HCT116 (cell line): ENCODE measurements around the gene FSTL4. TPM values are rescaled to one million over a fixed set of nuclear protein-coding genes. Genes with fewer than 3 reads are reported as not detected.

ENCODE experiments used
- ATAC-seq: fragments of 200-7000 bp; cut with Tn5 transposase; 2 replicates; pipeline ENCODE4 v1.9.1; 2020; ENCODE audit warnings: mild to moderate bottlenecking, moderate library complexity
- BruUV-seq: library from RNA; stranded (reverse); fragments of 400-500 nt; replicated peaks from 2 replicates; lab custom pipeline; 2021; lab: Mats Ljungman, UMichigan
- CTCF ChIA-PET: fragments of 300-600 bp; sonication (Branson Sonifier 250); formaldehyde crosslinking; loops from one replicate; lab custom pipeline; 2021; ENCODE audit warnings: antibody characterized with exemption; lab: Charles Lee
- POLR2A ChIA-PET: fragments of 300-600, 350-600 bp; sonication (Branson Sonifier 250); formaldehyde crosslinking; loops from one replicate; lab custom pipeline; 2021; ENCODE audit warnings: antibody characterized with exemption; lab: Charles Lee
- RAD21 ChIA-PET, 2 experiments: fragments of 300-600 bp; sonication (Branson Sonifier 250); formaldehyde crosslinking; loops; one replicate each; lab custom pipeline; 2023; ENCODE audit warnings: low total read pairs in 2 of 2; ENCODE audit not compliant: uncharacterized antibody in 2 of 2, unreplicated experiment in 2 of 2, low non-redundant PET in 1 of 2; lab: Charles Lee
- DNase-seq: peaks from one replicate; pipeline ENCODE4 v3.0.0-alpha.2; 2010; ENCODE audit warnings: low read depth, low spot score
- H2AFZ ChIP-seq: fragments of 200-600 bp; shearing (Covaris generic), sonication (generic); 2 replicates; pipeline ENCODE4 v1.6.1; 2017; ENCODE audit warnings: low read depth, mixed run types, mixed read lengths, antibody characterized with exemption, low read length; ENCODE audit not compliant: poor library complexity, severe bottlenecking
- H3K27ac ChIP-seq: 2 replicates; pipeline ENCODE4 v1.5.1; 2012; ENCODE audit warnings: low read depth, low read length
- H3K27me3 ChIP-seq: fragments of 200-600 bp; sonication (generic); 2 replicates; pipeline ENCODE4 v1.6.1; 2016; ENCODE audit warnings: mixed run types, low read length, mixed read lengths; ENCODE audit not compliant: insufficient read depth
- H3K36me3 ChIP-seq, 2 experiments: fragments of 200-500 bp in 1 of 2; fragments of 200-600 bp in 1 of 2; sonication (Bioruptor generic) in 1 of 2; sonication (generic) in 1 of 2; 2 replicates each; pipeline versions ENCODE4 v1.5.1 to v1.6.1; 2014 to 2016; ENCODE audit warnings: low read length in 2 of 2, inconsistent platforms in 1 of 2, mixed read lengths in 1 of 2, mixed run types in 1 of 2; ENCODE audit not compliant: insufficient read depth in 2 of 2, control insufficient read depth in 1 of 2
- H3K4me1 ChIP-seq, 2 experiments: fragments of 200-600 bp in 1 of 2; sonication (generic) in 1 of 2; 2 replicates each; pipeline versions ENCODE4 v1.5.1 to v1.6.1; 2012 to 2017; ENCODE audit warnings: low read length in 2 of 2, inconsistent platforms in 1 of 2, mild to moderate bottlenecking in 1 of 2, mixed read lengths in 1 of 2, mixed run types in 1 of 2, moderate library complexity in 1 of 2; ENCODE audit not compliant: insufficient read depth in 2 of 2, control insufficient read depth in 1 of 2
- H3K4me2 ChIP-seq: fragments of 200-600 bp; sonication (generic); 2 replicates; pipeline ENCODE4 v1.6.1; 2017; ENCODE audit warnings: mixed run types, low read length, mixed read lengths
- H3K4me3 ChIP-seq, 2 experiments: fragments of 200-600 bp in 1 of 2; sonication (generic) in 1 of 2; replicated peaks in 1 of 2; 2 replicates each; pipeline ENCODE4 v1.5.1; 2011 to 2016; ENCODE audit warnings: low read length in 2 of 2, control low read depth in 1 of 2, low read depth in 1 of 2, mild to moderate bottlenecking in 1 of 2, mixed read lengths in 1 of 2, mixed run types in 1 of 2
- H3K79me2 ChIP-seq: fragments of 200-600 bp; sonication (generic); 2 replicates; pipeline ENCODE4 v1.6.1; 2017; ENCODE audit warnings: mild to moderate bottlenecking, mixed run types, low read length, moderate library complexity, mixed read lengths; ENCODE audit not compliant: insufficient read depth
- H3K9ac ChIP-seq: fragments of 200-600 bp; sonication (generic); 2 replicates; pipeline ENCODE4 v1.6.1; 2016; ENCODE audit warnings: low read length, mixed read lengths
- H3K9me2 ChIP-seq: fragments of 200-600 bp; sonication (generic), shearing (Covaris generic); 2 replicates; pipeline ENCODE4 v1.6.1; 2017; ENCODE audit warnings: mixed run types, mild to moderate bottlenecking, moderate library complexity; ENCODE audit not compliant: insufficient read depth
- H3K9me3 ChIP-seq, 2 experiments: fragments of 200-500 bp in 1 of 2; fragments of 200-600 bp in 1 of 2; sonication (Bioruptor generic) in 1 of 2; sonication (generic) in 1 of 2; 2 replicates each; pipeline ENCODE4 v1.6.1; 2014 to 2017; ENCODE audit warnings: low read length in 2 of 2, mixed read lengths in 2 of 2, inconsistent platforms in 1 of 2, low read depth in 1 of 2, mild to moderate bottlenecking in 1 of 2, mixed run types in 1 of 2, moderate library complexity in 1 of 2; ENCODE audit not compliant: control insufficient read depth in 1 of 2, insufficient read depth in 1 of 2
- H4K20me1 ChIP-seq: fragments of 200-600 bp; sonication (generic), shearing (Covaris generic); 2 replicates; pipeline ENCODE4 v1.6.1; 2017; ENCODE audit warnings: mixed run types, mild to moderate bottlenecking, moderate library complexity; ENCODE audit not compliant: insufficient read depth
- CEBPB ChIP-seq: IDR thresholded peaks from 2 replicates; pipeline ENCODE4 v1.6.1; 2012; ENCODE audit warnings: low read depth
- EGR1 ChIP-seq: IDR thresholded peaks from 2 replicates; pipeline ENCODE4 v1.6.1; 2012; ENCODE audit warnings: low read depth
- ELF1 ChIP-seq: IDR thresholded peaks from 2 replicates; pipeline ENCODE4 v1.6.1; 2012; ENCODE audit warnings: low read depth, borderline replicate concordance
- POLR2A ChIP-seq: IDR thresholded peaks from 2 replicates; pipeline ENCODE4 v1.7.0; 2011; ENCODE audit warnings: borderline replicate concordance; ENCODE audit not compliant: insufficient read depth, insufficient read length; ENCODE audit errors: extremely low read depth
- SRF ChIP-seq: IDR thresholded peaks from 2 replicates; pipeline ENCODE4 v1.6.1; 2012; ENCODE audit warnings: low read depth
- TCF7L2 ChIP-seq: IDR thresholded peaks from 2 replicates; pipeline ENCODE4 v1.7.0; 2011; ENCODE audit warnings: borderline replicate concordance, inconsistent platforms; ENCODE audit not compliant: insufficient read depth, insufficient read length; ENCODE audit errors: extremely low read depth
- YY1 ChIP-seq: IDR thresholded peaks from 2 replicates; pipeline ENCODE4 v1.6.1; 2011; ENCODE audit warnings: low read length, low read depth, moderate library complexity, mild to moderate bottlenecking; ENCODE audit not compliant: insufficient replicate concordance; ENCODE audit errors: extremely low read depth
- ZFX ChIP-seq: fragments of 450-650 bp; IDR thresholded peaks from 2 replicates; pipeline ENCODE4 v1.6.1; 2017
- ZNF274 ChIP-seq: fragments of 200-500 bp; sonication (Bioruptor generic); IDR thresholded peaks from 2 replicates; pipeline ENCODE4 v1.6.1; 2014; ENCODE audit warnings: mild to moderate bottlenecking, low read depth, low read length, inconsistent platforms
- intact Hi-C: fragments of 100-400 bp; cut with micrococcal nuclease; formaldehyde crosslinking; loops from 2 replicates; pipeline ENCODE4 v1.10.0; 2022
- total RNA-seq: library from RNA; stranded (reverse); gene quantifications from one replicate; pipeline ENCODE4 v1.2.1, GENCODE V29; 2021; ENCODE audit not compliant: unreplicated experiment
- TF ChIP-seq, protein P1 (sequence below): IDR thresholded peaks from 2 replicates; pipeline ENCODE4 v1.6.1; 2012

The FSTL4 gene
- total RNA-seq, 1 experiment from 2014 or later = 0.37 TPM

DNA sequence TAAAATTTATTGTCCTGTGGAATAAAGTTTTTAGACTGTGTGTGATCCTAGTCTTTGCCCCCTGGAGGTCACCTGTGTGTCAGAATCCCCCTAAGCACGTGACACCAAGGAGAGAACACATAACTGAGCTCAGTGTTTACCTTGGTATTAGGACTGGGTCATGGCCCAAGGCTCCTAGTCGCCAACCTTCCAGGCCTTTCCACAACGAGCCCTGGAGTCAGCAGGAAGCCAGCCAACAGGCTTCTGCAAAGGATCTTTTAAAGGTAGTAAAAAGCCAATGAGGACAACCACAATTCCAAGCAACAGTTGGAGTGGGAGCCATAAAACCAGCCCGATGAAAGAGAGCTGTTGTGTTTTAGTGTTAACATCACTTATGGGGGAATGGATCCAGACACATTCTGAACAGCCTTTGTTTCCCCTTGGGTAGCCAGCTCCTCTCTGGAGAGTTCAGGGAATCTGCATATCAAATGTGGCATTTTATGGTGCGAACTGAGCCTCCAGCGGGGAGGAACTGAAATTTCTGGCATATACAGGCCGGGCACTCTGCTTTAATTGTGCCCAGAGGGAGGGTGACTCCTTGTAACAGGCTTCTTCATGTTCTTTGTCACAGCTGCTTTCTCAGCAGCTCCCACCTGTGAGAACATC, 239.9 kb downstream of the FSTL4 start:
- no peak for TF ChIP-seq POLR2A
- TF ChIP-seq CEBPB = no peak
- no peak for TF ChIP-seq ELF1
- TF ChIP-seq SRF = no peak
- TF ChIP-seq ZFX = no peak
- no peak for TF ChIP-seq TCF7L2
- no peak for TF ChIP-seq ZNF274
- TF ChIP-seq YY1 = no peak
- TF ChIP-seq, protein P1, sequence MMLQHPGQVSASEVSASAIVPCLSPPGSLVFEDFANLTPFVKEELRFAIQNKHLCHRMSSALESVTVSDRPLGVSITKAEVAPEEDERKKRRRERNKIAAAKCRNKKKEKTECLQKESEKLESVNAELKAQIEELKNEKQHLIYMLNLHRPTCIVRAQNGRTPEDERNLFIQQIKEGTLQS = no peak
- no peak for TF ChIP-seq EGR1
- intact Hi-C loops = no loop called here
- no TSS peak for BruUV-seq
- Histone ChIP-seq H3K27me3 (no peaks in the 10 kb centered on the region), H3K9me3 (peaks cover 0 to 8% of the 10 kb centered on the region in 2 experiments; a peak in 2 of 4 replicates), H3K79me2 (no peaks in the 10 kb centered on the region), H2AFZ (no peak overlapping the region), H4K20me1 (no peaks in the 10 kb centered on the region), H3K9me2 (no peaks in the 10 kb centered on the region), H3K36me3 (no peaks in the 10 kb centered on the region), H3K4me2 (no peak overlapping the region), H3K27ac (no peak overlapping the region), H3K9ac (no peak overlapping the region), H3K4me1 (peaks cover 8 to 29% of the 10 kb centered on the region in 2 experiments), H3K4me3 (no peak overlapping the region)
- DNase-seq = no peak
- ChIA-PET CTCF (no interaction called here), RAD21 (no interaction called here), POLR2A (no interaction called here)
- ATAC-seq = no peak
